KBM-7 (cell line): ENCODE data around the gene MED7.
"Not testable (repeated sequence)": the region's sequence is repeated elsewhere in the genome, so short reads cannot be mapped to it uniquely, and the experiment has no call there.

Experiments
- DNase-seq: peaks from one replicate; pipeline ENCODE4 v3.0.0-alpha.2; 2015
- in situ Hi-C: fragments of 300-500 bp; cut with MboI; formaldehyde crosslinking; loops from 2 replicates; pipeline ENCODE4 v1.14.3; 2020; ENCODE audit warnings: low sequenced_read_pairs, low pct_unique_long_range_greater_than_20kb, mixed read lengths

MED7 gene, protein sequence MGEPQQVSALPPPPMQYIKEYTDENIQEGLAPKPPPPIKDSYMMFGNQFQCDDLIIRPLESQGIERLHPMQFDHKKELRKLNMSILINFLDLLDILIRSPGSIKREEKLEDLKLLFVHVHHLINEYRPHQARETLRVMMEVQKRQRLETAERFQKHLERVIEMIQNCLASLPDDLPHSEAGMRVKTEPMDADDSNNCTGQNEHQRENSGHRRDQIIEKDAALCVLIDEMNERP

DNA sequence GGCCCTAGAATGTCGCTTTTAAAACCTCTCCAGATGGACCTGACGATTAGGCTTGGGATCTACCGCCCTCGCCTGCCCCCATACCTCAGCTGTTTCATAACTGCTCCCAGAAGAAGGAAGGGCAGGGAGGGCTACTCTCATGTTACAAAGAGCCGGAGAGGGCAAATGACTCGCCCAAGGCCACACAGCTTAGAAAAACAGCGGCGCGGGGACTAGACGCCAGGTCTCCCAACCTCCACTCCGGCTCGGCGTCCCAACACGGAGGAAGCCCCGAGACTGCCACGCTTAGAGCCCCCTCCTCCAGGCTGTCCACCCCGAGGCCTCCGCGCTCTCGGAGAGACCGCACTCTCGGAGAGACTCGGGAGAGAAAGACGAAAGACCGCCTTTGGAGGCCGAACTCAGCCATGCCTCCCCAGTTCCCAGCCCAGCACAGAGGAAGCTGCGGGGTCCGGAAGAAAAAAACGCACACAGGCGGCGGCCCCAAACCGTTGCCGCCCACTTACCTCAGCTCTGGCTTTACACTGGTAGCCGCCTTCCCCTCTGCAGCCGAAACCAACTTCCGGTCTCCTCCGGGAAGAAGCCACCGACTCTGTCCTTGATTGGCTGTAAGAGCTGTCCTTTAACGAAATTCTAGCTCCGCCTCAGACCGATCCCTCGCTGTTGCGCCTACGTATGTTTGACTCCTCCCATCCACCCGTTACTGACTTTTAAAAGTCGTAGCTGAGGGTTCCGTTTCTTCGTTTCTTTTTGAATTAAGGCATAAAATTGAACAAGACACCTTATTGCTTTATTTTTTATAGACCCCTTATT lies at the start of gene MED7:
Gene MED7 (minus strand): TSS at position 549 of the 810 bp plus-strand sequence. CDS start 3,434 bp downstream, outside the sequence.
- in situ Hi-C loops = no loop called here
- DNase-seq = peak; percentile 98

GRCh38 chr5:157189223-157189622 lies 46.6 kb upstream of the MED7 start:
- in situ Hi-C loops = no loop called here
- DNase-seq = no peak

GRCh38 chr5:157188270-157188669 lies 45.6 kb upstream of the MED7 start:
- no peak for DNase-seq
- in situ Hi-C loops = no loop called here

DNA sequence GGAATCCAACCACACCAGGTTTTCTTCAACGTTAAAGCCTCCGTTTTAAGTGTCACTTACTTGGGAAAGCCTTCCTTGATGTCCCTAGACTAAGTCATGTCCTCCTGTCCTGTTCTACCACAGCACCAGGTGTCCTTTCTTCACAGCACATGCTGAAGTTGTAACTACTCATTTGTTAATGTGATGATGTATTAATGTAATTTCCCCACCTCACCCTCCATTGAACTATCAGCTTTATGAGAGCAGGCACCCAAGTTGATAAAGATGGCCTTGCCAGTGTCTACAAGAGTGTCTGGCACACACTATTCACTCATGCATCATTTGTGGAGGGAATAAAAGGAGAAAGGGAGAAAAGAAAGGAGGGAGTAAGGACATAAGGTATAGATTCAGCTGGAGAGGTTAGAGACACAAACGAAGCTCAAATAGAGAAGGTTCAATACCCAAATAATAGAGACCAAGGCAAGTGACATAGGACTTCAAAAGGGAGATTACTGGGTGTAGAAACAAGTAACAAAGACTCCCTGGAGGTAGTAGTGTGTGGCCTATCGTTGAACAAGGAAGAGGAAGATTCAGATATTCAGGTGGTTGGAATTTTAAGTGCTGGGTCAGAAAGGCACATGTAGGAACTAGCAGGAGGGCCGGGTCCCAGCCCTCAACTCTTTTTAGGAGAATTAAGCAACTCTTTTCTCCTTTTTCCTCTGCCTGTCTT lies 44.5 kb upstream of the MED7 start:
- in situ Hi-C loops = no loop called here

GRCh38 chr5:157186309-157187045 lies 43.8 kb upstream of the MED7 start:
- in situ Hi-C loops = no loop called here

More for the DNA sequence above, 44.5 kb upstream of the MED7 start:
- DNase-seq = no peak

DNA sequence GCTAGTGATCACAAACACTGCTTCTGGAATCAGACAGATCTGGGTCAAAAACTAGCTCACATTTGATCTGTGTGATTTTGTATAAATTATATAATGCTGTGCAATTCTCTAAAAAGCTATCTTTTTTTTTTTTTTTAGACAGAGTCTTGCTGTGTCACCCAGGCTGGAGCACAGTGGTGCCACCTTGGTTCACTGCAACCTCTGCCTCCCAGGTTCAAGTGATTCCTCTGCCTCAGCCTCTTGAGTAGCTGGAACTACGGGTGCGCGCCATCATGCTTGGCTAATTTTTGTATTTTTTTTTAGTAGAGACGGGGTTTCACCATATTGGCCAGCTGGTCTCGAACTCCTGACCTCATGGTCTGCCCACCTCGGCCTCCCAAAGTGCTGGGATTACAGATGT lies 42.5 kb upstream of the MED7 start:
- DNase-seq, in situ Hi-C loops: not testable (repeated sequence)

More at GRCh38 chr5:157186309-157187045, 43.8 kb upstream of the MED7 start:
- no peak for DNase-seq

GRCh38 chr5:157184117-157184670 lies 41.5 kb upstream of the MED7 start:
- no peak for DNase-seq
- in situ Hi-C loops = no loop called here

- no peak for DNase-seq
- in situ Hi-C loops = no loop called here
These were observed 39.6 kb upstream of the MED7 start for GRCh38 chr5:157182143-157182757.

- no peak for DNase-seq
- in situ Hi-C loops = no loop called here
These were observed 38.0 kb upstream of the MED7 start, which contains the start of gene ITK for GRCh38 chr5:157180374-157181264. TSS of gene ITK (plus strand) at chr5:157180840. CDS start at chr5:157180978, 138 bp downstream.

DNA sequence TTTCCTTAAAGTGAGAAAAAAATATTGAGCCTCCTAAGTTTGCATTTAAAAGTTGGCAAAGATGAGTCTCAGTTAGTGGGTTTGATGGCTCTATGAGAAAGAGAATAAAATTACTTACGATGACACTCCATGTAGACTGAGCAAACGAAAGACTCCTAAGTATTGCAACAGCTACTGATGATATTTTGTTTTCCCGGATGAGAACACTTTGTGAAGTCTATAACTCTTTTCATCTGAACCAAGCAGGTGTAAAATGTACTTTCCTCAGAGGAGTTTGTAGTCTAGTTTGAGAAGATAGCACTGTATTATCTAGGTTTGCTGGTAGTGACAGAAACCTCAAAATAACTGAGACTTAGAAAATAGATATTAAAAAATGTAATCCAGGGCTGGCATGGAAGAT lies 36.3 kb upstream of the MED7 start:
- in situ Hi-C loops = no loop called here
- no peak for DNase-seq

DNA sequence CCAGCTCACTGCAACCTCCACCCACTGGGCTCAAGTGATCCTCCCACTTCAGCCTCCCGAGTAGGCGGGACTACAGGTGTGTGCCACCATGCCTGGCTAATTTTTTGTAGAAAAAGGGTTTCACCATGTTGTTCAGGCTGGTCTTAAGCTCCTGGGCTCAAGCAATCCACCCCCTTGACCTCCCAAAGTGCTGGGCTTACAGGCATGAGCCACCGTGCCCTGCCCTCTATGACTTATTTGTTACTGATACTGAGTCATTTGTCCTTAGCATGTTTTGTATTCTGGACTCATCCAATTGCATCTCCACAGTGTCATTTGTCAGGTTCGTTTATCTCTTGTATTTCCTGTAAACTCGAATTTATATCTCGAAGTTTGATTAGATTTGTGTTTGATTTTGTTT lies 35.3 kb upstream of the MED7 start:
- peak; percentile 2 for DNase-seq
- in situ Hi-C loops = no loop called here

GRCh38 chr5:157175071-157175612 lies 32.5 kb upstream of the MED7 start:
- in situ Hi-C loops = no loop called here
- DNase-seq = no peak

- in situ Hi-C loops = no loop called here
- DNase-seq = no peak
These were observed 29.7 kb upstream of the MED7 start for GRCh38 chr5:157172403-157172802.

DNA sequence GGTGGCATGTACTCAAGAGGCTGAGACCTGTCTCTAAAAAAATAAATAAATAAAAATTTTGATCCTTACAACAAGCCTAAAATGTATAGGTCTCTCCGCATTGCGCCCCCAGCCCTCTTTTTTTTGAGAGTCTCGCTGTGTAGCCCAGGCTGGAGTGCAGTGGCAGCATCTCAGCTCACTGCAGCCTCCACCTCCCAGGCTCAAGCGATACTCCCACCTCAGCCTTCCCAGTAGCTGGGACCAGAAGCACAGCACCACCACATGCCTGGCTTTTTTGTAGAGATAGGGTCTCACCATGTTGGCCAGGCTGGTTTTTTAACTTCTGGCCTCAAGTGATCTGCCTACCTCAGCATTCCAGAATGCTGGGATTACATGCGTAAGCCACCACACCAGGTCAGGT lies 25.6 kb upstream of the MED7 start:
- in situ Hi-C loops = no loop called here
- DNase-seq = no peak

DNA sequence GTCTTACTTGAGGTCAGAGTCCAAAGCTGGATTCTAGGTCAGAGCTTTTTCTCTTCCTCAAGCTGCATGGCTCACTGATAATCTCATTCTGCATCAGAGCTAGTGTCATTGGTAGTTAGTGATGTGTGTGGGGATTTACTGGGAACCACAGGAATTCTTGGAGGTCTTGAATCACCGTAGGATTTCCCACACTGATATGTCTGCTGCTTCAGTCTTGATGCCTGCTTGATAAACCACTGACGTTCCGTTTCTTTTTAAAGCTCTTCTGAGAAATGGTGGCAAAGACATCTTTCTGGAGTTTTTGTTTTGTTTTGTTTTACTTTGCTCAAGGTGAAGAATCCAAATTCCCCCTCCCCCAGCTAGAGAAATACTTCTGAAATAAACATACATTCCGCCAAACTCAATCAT lies 24.6 kb upstream of the MED7 start:
- DNase-seq = no peak
- in situ Hi-C loops = no loop called here

- no peak for DNase-seq
- in situ Hi-C loops = no loop called here
These were observed 23.8 kb upstream of the MED7 start, which contains the start of gene GARIN3 for GRCh38 chr5:157166214-157167213. TSS of gene GARIN3 (minus strand) at chr5:157166264. CDS start at chr5:157166168, 96 bp downstream.
